WTC11 (cell line): Measurements from ENCODE around the gene FSTL4. TPM values are rescaled to one million over a fixed set of nuclear protein-coding genes. Genes with fewer than 3 reads are reported as not detected.

Experiments
- ATAC-seq: fragments of 200-7000 bp; cut with Tn5 transposase; 2 replicates; pipeline ENCODE4 v1.10.0; 2021; ENCODE audit warnings: mild to moderate bottlenecking, moderate library complexity
- CTCF ChIA-PET: fragments of 300-600 bp; sonication (Branson Sonifier 250); formaldehyde crosslinking; loops from one replicate; lab custom pipeline; 2021; ENCODE audit warnings: antibody characterized with exemption; lab: Charles Lee
- POLR2A ChIA-PET: fragments of 350-600 bp; sonication (Branson Sonifier 250); formaldehyde crosslinking; loops from one replicate; lab custom pipeline; 2021; ENCODE audit warnings: antibody characterized with exemption; lab: Charles Lee
- DNase-seq: peaks from one replicate; pipeline ENCODE4 v3.0.0; 2021; ENCODE audit warnings: low spot score
- H3K27ac Mint-ChIP-seq: 2 replicates; pipeline ENCODE4 v1.8.0; 2021; ENCODE audit warnings: mixed read lengths
- H3K27me3 Mint-ChIP-seq: 2 replicates; pipeline ENCODE4 v1.8.0; 2021; ENCODE audit warnings: low read depth, mild to moderate bottlenecking, moderate library complexity, mixed read lengths
- H3K36me3 Mint-ChIP-seq: 2 replicates; pipeline ENCODE4 v1.8.0; 2021; ENCODE audit warnings: mixed read lengths
- H3K4me1 Mint-ChIP-seq: 2 replicates; pipeline ENCODE4 v1.8.0; 2022; ENCODE audit warnings: mixed read lengths
- H3K4me3 Mint-ChIP-seq: 2 replicates; pipeline ENCODE4 v1.8.0; 2021; ENCODE audit warnings: mild to moderate bottlenecking, moderate library complexity, mixed read lengths
- H3K9me3 Mint-ChIP-seq: 2 replicates; pipeline ENCODE4 v1.8.0; 2021; ENCODE audit warnings: mixed read lengths
- E2F4 ChIP-seq: sonication (generic); formaldehyde crosslinking; IDR thresholded peaks from 2 replicates; pipeline ENCODE4 v1.8.1; 2022; ENCODE audit warnings: low read depth, mild to moderate bottlenecking, moderate library complexity, missing genetic modification reagents, borderline replicate concordance
- EMX1 ChIP-seq: fragments of 250-450 bp; sonication (Bioruptor Pico); IDR thresholded peaks from 2 replicates; pipeline ENCODE4 v1.8.0; 2021; ENCODE audit warnings: mild to moderate bottlenecking
- FOXK1 ChIP-seq: sonication (generic); formaldehyde crosslinking; IDR thresholded peaks from 2 replicates; pipeline ENCODE4 v1.8.0; 2022; ENCODE audit warnings: mild to moderate bottlenecking, moderate library complexity, missing genetic modification reagents
- GTF2I ChIP-seq: fragments of 250-450 bp; sonication (Bioruptor Pico); conservative IDR thresholded peaks from 2 replicates; pipeline ENCODE4 v1.4.0; 2021; ENCODE audit warnings: mild to moderate bottlenecking
- JAZF1 ChIP-seq: fragments of 250-450 bp; sonication (Bioruptor Pico); IDR thresholded peaks from 2 replicates; pipeline ENCODE4 v1.9.0; 2021; ENCODE audit warnings: moderate library complexity, mild to moderate bottlenecking, inconsistent platforms
- MLX ChIP-seq: sonication (generic); formaldehyde crosslinking; IDR thresholded peaks from 2 replicates; pipeline ENCODE4 v1.8.1; 2023; ENCODE audit warnings: mild to moderate bottlenecking, missing genetic modification reagents, moderate library complexity
- OVOL2 ChIP-seq: fragments of 250-450 bp; sonication (Bioruptor Pico); IDR thresholded peaks from 2 replicates; pipeline ENCODE4 v1.9.0; 2021; ENCODE audit warnings: mild to moderate bottlenecking, borderline replicate concordance
- SMAD3 ChIP-seq: sonication (generic); formaldehyde crosslinking; IDR thresholded peaks from 2 replicates; pipeline ENCODE4 v1.8.0; 2022; ENCODE audit warnings: missing genetic modification reagents, mild to moderate bottlenecking, borderline replicate concordance
- TEAD4 ChIP-seq: sonication (generic); formaldehyde crosslinking; IDR thresholded peaks from 2 replicates; pipeline ENCODE4 v1.8.0; 2022; ENCODE audit warnings: mild to moderate bottlenecking, missing genetic modification reagents
- TP53 ChIP-seq: sonication (generic); formaldehyde crosslinking; IDR thresholded peaks from 2 replicates; pipeline ENCODE4 v1.8.1; 2023; ENCODE audit warnings: mild to moderate bottlenecking, missing genetic modification reagents
- USF2 ChIP-seq: sonication (generic); formaldehyde crosslinking; IDR thresholded peaks from 2 replicates; pipeline ENCODE4 v1.8.1; 2023; ENCODE audit warnings: mild to moderate bottlenecking, missing genetic modification reagents, moderate library complexity
- ZNF121 ChIP-seq: sonication (generic); formaldehyde crosslinking; IDR thresholded peaks from 2 replicates; pipeline ENCODE4 v1.8.0; 2023; ENCODE audit warnings: missing genetic modification reagents
- ZNF263 ChIP-seq: sonication (generic); formaldehyde crosslinking; IDR thresholded peaks from 2 replicates; pipeline ENCODE4 v1.8.1; 2022; ENCODE audit warnings: low read depth, mild to moderate bottlenecking, moderate library complexity, missing genetic modification reagents
- ZNF396 ChIP-seq: fragments of 250-450 bp; sonication (Bioruptor Pico); IDR thresholded peaks from 2 replicates; pipeline ENCODE4 v1.8.0; 2021; ENCODE audit warnings: mild to moderate bottlenecking, moderate library complexity, borderline replicate concordance
- ZNF423 ChIP-seq: fragments of 250-450 bp; sonication (Bioruptor Pico); IDR thresholded peaks from 2 replicates; pipeline ENCODE4 v2.1.2; 2022; ENCODE audit warnings: mild to moderate bottlenecking, moderate library complexity
- ZNF532 ChIP-seq: fragments of 250-450 bp; sonication (Bioruptor Pico); IDR thresholded peaks from 2 replicates; pipeline ENCODE4 v1.9.0; 2021; ENCODE audit warnings: mild to moderate bottlenecking, borderline replicate concordance
- ZSCAN18 ChIP-seq: fragments of 250-450 bp; sonication (Bioruptor Pico); IDR thresholded peaks from 2 replicates; pipeline ENCODE4 v2.1.2; 2022; ENCODE audit warnings: mild to moderate bottlenecking, moderate library complexity
- total RNA-seq: library from RNA; stranded (reverse); gene quantifications from 3 replicates; pipeline ENCODE4 v1.2.3, GENCODE V29; 2021
- TF ChIP-seq, protein P1 (sequence below): sonication (generic); formaldehyde crosslinking; conservative IDR thresholded peaks from 2 replicates; pipeline ENCODE4 v1.8.1; 2023; ENCODE audit warnings: mild to moderate bottlenecking, low read depth, missing genetic modification reagents, moderate library complexity
- TF ChIP-seq, protein P2 (sequence below): fragments of 250-450 bp; sonication (Bioruptor Pico); IDR thresholded peaks from 2 replicates; pipeline ENCODE4 v1.9.0; 2021; ENCODE audit warnings: moderate library complexity, mild to moderate bottlenecking, inconsistent platforms, borderline replicate concordance
- TF ChIP-seq, protein P3 (sequence below): fragments of 250-450 bp; sonication (Bioruptor Pico); IDR thresholded peaks from 2 replicates; pipeline ENCODE4 v1.9.0; 2021; ENCODE audit warnings: mild to moderate bottlenecking

Gene FSTL4
- total RNA-seq, 1 experiment from 2014 or later = 6.1 TPM

DNA sequence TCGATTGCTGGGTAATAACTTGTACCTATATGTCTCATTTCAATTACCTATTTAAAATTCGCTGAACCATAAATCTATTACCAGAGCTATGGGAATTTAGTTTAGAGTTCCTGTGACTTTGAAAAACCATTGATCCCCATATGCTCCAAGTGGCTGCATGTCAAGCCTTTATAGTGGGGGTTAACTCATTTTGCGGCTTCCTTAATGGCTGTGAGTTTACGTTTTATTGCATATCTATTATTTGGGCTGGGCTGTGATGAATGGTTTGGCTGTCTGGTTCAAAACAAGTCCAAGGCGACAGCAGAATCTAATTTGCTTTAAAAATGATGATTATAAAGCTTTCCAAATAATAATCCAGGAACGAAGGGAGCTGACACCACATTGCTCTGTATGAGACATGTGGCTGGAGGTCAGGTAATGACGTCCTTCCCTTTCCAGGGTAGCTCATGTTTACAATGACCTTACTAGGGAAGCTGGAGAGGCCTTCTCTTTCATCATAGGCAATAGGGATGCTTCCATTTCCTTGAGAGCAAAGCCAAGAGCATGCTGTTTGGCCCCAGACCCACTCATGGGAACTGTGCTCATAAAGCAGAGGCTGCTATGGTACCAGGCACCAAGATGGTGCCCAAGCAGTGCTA lies 302.2 kb downstream of the FSTL4 start (continued):
- TF ChIP-seq, protein P1, sequence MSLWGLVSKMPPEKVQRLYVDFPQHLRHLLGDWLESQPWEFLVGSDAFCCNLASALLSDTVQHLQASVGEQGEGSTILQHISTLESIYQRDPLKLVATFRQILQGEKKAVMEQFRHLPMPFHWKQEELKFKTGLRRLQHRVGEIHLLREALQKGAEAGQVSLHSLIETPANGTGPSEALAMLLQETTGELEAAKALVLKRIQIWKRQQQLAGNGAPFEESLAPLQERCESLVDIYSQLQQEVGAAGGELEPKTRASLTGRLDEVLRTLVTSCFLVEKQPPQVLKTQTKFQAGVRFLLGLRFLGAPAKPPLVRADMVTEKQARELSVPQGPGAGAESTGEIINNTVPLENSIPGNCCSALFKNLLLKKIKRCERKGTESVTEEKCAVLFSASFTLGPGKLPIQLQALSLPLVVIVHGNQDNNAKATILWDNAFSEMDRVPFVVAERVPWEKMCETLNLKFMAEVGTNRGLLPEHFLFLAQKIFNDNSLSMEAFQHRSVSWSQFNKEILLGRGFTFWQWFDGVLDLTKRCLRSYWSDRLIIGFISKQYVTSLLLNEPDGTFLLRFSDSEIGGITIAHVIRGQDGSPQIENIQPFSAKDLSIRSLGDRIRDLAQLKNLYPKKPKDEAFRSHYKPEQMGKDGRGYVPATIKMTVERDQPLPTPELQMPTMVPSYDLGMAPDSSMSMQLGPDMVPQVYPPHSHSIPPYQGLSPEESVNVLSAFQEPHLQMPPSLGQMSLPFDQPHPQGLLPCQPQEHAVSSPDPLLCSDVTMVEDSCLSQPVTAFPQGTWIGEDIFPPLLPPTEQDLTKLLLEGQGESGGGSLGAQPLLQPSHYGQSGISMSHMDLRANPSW (CRISPR knock-in tag) = no peak
- TF ChIP-seq TP53 (CRISPR knock-in tag) (no peak), E2F4 (CRISPR knock-in tag) (no peak), SMAD3 (CRISPR knock-in tag) (no peak), ZNF396 (CRISPR knock-in tag) (no peak)
- TF ChIP-seq, all 79 proteins: peak for 0

DNA sequence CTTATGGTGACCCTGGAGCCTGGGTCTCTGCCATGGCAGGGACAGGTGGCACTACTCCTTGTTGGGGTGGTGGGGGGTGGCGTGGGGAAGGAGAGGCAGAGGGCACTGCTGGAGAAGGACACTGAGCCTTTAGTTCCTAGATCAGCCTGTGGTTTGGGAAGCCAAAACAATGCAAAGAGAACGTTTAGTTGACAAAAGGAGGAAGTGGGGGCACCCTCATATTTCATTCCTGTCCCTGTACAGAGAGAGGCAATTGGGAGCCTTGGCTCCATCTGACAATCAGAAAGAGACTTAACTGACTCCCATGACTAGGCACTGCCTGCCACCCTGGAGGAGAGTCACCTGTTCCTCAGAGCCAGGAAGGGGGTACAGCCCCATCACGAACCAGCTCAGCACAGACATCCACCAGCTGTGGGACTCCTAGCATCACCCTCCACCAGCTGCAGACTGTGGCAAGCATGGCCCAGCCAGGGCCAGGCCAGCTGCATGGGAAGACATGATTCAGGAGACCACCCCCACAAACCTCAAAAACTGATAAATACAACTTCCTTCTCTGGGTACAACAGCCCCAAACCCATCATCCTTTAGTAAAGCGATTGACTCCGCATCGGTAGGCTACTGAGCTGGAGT lies 303.1 kb downstream of the FSTL4 start:
- DNase-seq = no peak
- no peak for ATAC-seq
- ChIA-PET CTCF (no interaction called here), POLR2A (no interaction called here)
- Mint-ChIP-seq H3K9me3 (no peaks in the 10 kb centered on the region), H3K27ac (no peak overlapping the region), H3K27me3 (no peaks in the 10 kb centered on the region; the same call in 1 of the 2 replicates), H3K4me1 (peaks cover 5% of the 10 kb centered on the region), H3K36me3 (no peaks in the 10 kb centered on the region), H3K4me3 (no peak overlapping the region)
- no peak for TF ChIP-seq OVOL2 (CRISPR knock-in tag)
- TF ChIP-seq ZNF532 (CRISPR knock-in tag) = no peak

GRCh38 chr5:133307275-133307674 lies 305.1 kb downstream of the FSTL4 start:
- Mint-ChIP-seq H3K4me1 (peaks cover 11% of the 10 kb centered on the region), H3K27ac (no peak overlapping the region), H3K27me3 (no peaks in the 10 kb centered on the region; the same call in 1 of the 2 replicates), H3K36me3 (no peaks in the 10 kb centered on the region), H3K4me3 (no peak overlapping the region), H3K9me3 (no peaks in the 10 kb centered on the region)
- DNase-seq (no peak), ATAC-seq (no peak)
- ChIA-PET CTCF (interaction anchor here (1.1 kb wide), 1 partner anchor 116 kb away, joined by 3 read pairs; no protein-coding TSS in a partner anchor), POLR2A (no interaction called here)
- TF ChIP-seq FOXK1 (CRISPR knock-in tag) (no peak), GTF2I (no peak), MLX (no peak), ZNF263 (CRISPR knock-in tag) (no peak), JAZF1 (CRISPR knock-in tag) (no peak), ZNF121 (CRISPR knock-in tag) (no peak), USF2 (CRISPR knock-in tag) (no peak), EMX1 (CRISPR knock-in tag) (no peak), TEAD4 (CRISPR knock-in tag) (no peak), ZSCAN18 (CRISPR knock-in tag) (no peak), ZNF423 (no peak)
- TF ChIP-seq, protein P2, sequence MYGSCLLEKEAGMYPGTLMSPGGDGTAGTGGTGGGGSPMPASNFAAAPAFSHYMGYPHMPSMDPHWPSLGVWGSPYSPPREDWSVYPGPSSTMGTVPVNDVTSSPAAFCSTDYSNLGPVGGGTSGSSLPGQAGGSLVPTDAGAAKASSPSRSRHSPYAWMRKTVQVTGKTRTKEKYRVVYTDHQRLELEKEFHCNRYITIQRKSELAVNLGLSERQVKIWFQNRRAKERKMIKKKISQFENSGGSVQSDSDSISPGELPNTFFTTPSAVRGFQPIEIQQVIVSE = no peak
- TF ChIP-seq, protein P3, sequence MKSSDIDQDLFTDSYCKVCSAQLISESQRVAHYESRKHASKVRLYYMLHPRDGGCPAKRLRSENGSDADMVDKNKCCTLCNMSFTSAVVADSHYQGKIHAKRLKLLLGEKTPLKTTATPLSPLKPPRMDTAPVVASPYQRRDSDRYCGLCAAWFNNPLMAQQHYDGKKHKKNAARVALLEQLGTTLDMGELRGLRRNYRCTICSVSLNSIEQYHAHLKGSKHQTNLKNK = no peak
